Urothelium cell line (cell line): ENCODE results near the gene F13B.
"Not testable (repeated sequence)": the region's sequence is repeated elsewhere in the genome, so short reads cannot be mapped to it uniquely, and the experiment has no call there.

Source experiments
- DNase-seq: peaks from one replicate; pipeline ENCODE4 v3.0.0; 2011; ENCODE audit warnings: low spot score, mixed read lengths
- FAIRE-seq: peaks from 2 replicates; lab custom pipeline; 2011; peaks lifted over from hg19 to GRCh38; lab: Jason Lieb, UNC

F13B gene, protein sequence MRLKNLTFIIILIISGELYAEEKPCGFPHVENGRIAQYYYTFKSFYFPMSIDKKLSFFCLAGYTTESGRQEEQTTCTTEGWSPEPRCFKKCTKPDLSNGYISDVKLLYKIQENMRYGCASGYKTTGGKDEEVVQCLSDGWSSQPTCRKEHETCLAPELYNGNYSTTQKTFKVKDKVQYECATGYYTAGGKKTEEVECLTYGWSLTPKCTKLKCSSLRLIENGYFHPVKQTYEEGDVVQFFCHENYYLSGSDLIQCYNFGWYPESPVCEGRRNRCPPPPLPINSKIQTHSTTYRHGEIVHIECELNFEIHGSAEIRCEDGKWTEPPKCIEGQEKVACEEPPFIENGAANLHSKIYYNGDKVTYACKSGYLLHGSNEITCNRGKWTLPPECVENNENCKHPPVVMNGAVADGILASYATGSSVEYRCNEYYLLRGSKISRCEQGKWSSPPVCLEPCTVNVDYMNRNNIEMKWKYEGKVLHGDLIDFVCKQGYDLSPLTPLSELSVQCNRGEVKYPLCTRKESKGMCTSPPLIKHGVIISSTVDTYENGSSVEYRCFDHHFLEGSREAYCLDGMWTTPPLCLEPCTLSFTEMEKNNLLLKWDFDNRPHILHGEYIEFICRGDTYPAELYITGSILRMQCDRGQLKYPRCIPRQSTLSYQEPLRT

DNA sequence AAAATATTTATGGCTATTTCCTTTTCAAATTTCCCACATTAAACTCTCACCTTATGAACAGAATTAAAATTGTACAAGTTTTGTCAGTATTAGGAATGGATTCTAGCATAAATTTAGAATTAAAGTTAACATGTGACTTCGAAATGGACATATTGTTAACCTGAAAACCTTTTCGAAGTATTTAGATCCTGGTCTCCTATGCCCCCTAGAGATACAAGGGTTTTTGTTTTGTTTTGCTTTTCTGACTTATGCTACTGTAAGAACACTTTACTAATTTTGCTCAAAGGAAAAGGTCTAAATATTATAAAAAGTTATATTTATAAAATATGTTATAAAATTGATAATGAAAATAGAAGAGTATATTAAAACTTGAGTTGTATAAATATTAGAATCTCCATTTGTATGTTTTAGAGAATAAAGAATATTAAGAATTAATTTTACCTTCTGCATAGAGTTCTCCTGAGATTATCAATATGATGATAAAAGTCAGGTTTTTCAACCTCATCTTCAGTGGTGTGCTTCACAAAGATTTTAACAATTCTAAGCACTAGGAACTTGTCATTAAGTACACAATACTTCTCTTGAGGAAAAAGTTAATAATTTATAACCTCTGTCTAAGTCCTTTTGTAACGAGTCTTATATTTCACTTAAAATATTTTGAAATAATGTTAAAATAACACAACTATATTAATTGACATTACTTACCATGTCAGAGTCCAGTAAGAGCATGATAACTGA is at the start of gene F13B:
F13B (minus strand) TSS at position 542 of the 738 bp plus-strand sequence; CDS start at position 505, 37 bp downstream.
- DNase-seq (no peak), FAIRE-seq (no peak)

DNA sequence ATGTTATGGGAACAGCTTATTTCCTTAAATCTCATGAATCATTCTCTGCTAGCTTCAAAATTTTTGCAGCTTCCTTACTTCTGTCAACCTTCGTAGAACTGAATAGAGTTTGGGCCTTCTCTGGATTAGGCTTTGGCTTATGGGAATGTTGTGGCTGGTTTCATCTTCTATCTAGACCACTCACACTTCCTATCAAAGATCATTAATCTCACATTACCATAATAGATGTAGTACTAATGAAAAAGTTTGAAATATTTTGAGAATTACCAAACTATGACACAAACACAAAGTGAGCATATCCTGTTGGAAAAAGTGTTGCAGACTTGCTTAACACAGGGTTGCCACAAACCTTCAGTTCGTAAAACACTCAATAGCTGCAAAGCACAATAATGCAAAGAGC is 49.1 kb upstream of the F13B start:
- FAIRE-seq = no peak

DNA sequence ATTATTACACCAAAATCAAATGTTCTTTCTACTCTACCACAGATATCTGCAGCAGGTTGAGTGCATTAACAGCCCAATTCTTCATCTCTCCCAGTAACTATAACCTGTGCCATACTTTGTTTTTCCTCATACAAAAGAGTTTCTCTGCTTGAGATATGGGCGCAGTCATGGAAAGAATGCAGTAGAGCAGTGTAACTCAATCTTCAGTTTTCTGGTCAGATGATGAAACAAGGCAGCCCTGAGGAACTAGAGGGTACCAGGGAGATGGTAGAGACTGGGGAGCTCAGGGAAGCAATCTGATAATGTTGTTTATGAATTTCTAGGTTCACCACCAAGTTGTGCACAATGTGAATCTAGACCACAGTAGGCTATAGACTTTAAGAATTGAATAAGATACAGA is 39.8 kb upstream of the F13B start:
- FAIRE-seq (no peak), DNase-seq (no peak)

More for the DNA sequence above, 49.1 kb upstream of the F13B start:
- DNase-seq = no peak

DNA sequence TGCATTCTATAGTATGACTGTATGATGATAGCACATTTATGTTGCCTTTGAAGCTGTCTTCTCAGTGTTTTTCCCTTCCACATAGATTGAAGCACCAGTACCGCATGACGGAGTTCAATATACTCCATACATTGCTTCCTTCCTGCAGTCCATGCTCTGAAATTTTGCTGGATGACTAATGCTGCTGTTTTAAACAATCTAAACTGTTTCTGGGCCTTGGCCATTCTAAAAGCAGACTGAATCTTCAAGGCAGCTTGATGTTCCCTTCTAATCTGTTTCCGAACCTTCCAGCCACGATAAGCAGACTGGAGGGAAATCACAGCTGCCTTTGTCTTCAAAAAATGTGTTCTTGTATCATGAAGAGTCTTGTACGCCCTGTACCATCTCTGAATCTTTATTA is 36.2 kb upstream of the F13B start:
- DNase-seq = no peak
- no peak for FAIRE-seq

DNA sequence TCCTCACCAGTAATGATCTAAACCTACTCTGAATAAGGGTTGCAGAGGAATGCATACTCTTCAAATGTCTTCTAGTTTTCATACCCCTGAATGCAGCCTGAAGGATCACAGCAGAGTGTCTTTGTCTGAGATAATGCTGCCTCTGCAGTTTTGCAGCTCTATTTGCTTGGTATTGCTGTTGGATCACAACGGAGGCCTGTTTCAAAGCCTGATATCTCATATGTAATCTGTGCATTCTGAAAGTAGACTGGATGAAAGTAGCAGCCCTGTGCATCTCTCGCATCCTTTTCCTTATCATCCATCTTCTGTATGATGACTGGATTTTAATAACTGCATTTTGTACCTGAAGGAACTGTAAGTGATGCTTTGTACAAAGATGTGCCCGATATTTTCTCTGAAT is 34.9 kb upstream of the F13B start:
- DNase-seq (no peak), FAIRE-seq (no peak)

DNA sequence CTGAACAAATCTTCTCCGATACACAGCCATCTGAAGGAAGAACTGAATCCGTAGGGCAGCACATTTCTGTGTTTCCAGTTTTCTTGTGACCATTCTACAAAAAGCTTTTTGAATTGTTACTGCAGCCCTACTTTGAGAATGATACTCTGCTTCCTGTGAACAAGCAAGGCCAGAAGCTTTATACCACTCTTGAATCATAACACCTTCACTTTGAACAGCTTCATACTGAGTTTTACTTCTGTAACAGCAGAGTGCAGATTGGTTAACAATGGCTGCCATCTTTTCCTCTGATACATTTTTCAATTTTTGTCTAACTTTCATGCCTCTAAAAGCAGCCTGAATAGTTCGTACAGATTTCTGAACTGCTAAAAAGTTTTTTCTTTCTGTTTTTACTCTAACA is 33.6 kb upstream of the F13B start:
- FAIRE-seq (no peak), DNase-seq (no peak)

DNA sequence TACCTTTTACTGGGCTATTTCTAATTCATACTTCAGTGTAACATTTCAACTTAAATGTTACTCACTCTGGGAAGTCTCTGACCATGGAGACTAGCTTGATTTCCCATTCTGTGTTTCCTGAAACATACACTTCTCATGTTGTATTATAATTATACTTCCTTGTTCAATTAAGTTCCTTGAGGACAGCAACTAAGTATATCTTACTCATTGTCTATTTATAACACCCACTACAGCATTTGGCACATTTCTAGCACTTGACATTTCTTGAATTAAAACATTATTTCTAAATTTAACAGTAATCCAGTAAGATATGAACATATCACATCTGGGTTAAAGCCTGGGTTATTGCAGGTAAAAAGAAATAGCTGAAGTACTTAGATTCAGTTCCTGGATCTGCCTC is 32.4 kb upstream of the F13B start:
- no peak for FAIRE-seq
- no peak for DNase-seq

DNA sequence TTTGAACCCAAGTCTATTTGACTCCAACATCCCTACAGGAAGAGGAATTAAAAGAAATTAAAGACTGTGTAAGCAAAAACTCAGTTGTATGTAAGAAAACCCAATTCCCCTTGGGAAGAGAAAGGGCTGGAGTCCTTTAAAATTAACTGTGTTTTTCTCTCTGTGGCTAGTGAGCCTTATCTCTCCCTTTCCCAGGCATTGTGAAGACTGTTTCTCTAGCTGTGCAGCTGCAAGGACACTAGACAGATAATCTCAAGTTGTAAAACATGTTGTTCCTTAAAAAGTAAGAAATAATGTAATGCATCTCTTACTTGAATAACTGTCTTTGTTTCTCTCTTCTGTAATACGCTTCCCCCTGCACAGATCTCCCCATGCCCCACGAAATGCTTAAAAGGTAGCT is 29.9 kb upstream of the F13B start:
- FAIRE-seq, DNase-seq: not testable (repeated sequence)

DNA sequence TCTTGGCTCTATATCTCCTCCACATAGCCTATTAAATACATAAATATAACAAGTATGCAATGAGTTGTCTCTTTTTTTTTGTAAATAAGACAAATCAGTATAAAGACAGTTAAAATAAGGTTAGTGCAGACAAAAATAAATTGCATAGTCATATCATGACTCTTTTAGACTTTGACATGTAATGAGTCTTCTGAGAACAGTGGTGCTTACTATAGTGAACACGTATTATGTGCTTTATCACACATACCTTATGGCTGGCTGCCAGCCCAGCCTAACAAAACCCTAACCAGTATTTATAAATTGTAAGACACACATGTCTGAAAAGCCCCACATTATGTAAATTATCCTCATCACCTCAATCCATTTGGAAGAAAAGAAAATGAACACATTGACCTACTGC is 29.1 kb upstream of the F13B start:
- FAIRE-seq (no peak), DNase-seq (no peak)

DNA sequence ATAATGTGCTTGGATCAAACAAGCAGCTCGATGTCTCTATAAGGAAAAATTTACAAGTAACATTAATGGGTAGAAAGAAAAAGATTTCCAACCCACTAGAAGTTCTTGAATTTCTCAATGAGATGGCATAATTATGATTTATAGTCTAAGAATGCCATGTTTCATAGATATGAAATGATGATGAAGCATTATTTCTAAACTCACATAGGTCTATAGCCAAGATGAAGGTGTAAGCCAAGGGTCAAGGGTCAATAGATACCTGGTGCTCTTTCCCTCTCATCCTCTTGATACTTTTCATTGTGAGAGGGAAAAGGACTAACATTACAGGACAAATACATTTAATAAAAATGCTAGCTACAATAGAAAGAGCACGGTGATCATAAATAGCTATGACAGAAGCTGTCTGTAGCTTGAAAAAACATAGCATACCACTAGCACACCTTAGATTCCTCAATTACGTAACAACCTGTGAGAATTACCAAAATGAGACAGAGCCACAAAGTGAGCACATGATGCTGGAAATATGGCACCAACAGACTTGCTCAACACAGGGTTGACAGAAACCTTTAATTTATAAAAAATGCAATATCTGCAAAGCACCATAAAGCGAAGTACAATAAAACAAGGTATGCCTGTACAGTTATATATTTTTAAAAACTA is 26.3 kb upstream of the F13B start:
- DNase-seq = no peak
- no peak for FAIRE-seq

DNA sequence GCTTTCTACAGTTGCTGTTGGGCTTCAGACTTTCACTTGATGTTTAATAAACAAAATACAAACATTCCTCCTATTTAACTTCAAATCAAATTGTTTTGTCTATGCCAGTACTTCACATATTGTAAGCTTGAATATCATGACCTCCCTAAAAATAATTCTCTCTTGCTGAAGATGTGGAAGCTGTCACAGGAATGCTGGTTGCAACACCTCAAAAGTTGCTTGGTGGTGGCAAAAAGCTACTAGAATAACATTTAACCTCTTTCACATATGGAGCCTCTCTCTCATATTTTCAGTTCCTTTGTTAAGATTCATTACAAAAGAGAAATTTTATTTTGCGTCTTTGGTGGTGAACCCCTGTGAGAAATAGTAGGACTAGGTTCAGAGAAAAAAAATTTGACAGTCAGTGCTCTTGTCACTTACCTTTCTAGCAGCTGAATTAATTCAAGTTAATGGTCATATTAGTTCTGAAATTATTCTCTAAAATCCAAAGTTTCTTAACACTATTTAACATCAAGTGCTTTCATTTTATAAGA is 25.5 kb upstream of the F13B start:
- DNase-seq (no peak), FAIRE-seq (no peak)

DNA sequence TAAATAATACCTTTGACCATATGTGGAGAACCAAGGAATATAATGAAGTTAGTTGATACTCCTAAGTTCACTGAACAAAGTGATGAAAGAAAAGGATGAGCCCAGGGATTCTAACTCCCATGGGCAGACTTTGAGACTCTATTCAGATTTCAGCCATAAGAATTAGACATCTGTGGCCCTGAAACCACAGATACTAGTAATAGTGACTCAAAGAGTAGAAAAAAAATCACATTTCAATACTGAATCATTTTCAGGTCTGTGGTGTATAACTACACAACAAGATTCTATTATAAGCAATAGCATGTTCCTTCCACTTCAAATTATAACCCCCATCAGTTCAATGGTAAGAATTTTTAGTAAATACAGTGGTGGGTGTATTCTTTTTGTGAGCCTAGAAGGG is 16.4 kb upstream of the F13B start:
- FAIRE-seq (no peak), DNase-seq (no peak)

DNA sequence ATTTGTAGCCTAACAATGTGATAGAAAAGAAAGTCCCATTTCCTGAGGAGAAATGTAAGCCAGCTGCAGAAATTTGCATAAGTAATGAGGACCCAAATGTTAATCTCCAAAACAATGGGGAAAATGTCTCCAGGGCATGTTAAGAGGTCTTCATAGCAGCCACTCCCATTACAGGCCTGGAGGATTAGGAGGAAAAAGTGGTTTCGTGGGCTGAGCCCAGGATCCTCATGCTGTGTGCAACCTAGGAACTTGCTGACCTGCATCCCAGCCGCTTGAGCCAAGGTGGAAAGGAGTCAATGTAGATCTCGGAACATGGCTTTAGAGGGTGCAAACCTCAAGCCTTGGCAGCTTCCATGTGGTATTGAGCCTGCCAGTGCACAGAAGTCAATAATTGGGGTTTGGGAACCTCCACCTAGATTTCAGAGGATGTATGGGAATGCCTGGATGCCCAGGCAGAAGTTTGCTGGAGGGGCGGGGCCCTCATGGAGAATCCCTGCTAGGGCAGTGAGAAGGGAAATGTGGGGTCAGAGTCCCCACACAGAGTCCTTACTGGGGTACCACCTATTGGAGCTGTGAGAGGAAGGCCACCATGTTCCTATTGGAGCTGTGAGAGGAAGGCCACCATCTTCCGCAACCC is 14.2 kb upstream of the F13B start:
- DNase-seq = no peak
- FAIRE-seq = no peak

DNA sequence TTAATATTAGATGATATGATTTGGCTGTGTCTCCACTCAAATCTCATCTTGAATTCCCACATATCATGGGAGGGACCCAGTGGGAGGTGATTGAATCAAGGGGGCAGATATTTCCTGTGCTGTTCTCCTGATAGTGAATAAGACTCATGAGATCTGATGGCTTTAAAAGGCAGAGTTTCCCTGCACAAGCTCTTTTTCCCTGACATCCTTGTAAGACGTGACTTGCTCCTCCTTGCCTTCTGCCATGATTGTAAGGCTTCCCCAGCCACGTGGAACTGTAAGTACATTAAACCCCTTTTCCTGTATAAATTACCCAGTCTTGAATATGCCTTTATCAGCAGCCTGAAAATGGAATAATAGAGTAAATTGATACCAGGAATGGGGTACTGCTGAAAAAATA is 13.3 kb upstream of the F13B start:
- FAIRE-seq (no peak), DNase-seq (no peak)

DNA sequence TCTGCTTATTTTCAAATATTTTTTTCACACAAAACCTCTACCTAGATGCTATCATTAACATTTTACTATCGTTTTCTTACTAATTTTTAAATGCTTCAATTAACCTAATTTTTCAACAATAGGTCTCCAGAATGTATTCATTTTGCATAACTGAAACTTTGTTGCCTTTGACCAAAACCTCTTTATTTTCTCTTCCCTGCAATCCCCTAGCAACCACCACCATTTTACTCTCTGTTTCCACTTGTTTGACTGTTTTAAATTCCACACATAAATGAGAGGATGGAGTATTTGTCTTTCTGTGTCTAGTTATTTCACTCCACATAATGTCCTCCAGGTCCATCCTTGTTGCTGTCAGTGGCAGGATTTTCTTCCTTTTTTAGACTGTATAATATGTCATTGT is 9.5 kb upstream of the F13B start:
- FAIRE-seq (no peak), DNase-seq (no peak)

DNA sequence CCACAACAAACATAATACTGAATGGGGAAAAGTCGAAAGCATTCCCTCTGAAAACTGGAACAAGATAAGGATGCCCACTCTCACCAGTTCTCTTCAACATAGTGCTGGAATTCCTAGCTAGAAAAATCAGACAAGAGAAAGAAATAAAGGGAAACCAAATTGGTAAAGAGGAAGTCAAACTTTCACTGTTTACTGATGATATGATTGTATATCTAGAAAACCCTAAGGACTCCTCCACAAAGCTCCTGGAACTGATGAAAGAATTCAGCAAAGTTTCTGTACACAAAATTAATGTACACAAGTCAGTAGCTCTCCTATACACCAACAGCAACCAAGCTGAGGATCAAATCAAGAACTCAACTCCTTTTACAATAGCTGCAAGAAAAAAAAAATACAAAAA is 6.9 kb upstream of the F13B start:
- DNase-seq (no peak), FAIRE-seq (no peak)

DNA sequence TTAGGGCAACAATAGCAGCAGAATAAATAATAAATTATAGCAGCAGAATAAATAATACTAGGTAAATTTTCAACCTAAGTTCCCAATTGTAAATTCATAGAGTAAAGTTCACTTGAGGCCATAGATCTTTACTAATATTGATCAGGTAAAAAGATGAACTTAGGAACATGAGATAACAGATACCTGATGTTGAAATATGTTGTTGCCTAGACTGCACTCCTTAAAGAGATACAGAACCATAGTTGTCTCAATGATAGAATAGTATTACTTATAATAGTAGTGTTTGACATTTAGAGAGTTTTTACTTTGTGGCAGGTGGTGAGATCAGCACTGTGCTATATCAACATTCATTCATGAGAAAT is 378 bp upstream of the F13B start:
- FAIRE-seq (no peak), DNase-seq (no peak)

DNA sequence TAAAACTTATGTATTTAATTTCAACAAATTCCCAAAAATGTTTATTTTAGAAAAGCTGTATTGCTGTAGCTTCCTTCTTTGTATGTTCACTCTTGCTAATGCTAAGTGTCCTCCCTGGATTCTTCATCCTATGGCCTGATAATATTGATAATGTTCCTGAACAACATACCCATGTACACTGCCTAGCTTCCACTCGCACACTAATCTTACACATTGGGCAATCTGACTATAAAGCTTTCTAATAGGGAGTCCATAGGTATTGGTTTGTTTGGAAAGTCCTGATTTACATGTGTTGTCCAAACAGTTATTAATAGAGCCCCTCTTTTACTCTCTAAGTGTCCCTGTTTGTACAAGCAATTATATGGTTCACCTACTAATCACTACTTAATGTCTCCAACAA is 783 bp downstream of the F13B start:
- FAIRE-seq = no peak
- DNase-seq = no peak

DNA sequence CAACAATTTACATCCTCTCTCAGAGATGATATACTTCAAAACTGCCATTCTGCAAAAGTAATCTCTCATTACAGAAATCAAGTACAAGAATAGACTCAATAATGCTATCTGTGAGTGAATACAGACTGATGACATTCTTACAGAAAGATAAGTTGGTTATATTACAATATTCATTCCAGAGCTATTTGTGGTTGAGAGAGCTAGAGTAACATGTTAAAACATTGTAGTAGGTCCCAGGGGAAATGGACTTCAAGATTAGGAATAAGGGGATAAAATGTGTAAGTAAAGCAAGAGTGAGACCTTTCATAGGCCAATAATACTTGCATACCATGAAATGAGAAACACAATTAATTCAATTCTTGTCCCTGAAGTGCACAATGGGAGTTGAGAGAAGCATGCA is 1.5 kb downstream of the F13B start:
- no peak for FAIRE-seq
- no peak for DNase-seq

DNA sequence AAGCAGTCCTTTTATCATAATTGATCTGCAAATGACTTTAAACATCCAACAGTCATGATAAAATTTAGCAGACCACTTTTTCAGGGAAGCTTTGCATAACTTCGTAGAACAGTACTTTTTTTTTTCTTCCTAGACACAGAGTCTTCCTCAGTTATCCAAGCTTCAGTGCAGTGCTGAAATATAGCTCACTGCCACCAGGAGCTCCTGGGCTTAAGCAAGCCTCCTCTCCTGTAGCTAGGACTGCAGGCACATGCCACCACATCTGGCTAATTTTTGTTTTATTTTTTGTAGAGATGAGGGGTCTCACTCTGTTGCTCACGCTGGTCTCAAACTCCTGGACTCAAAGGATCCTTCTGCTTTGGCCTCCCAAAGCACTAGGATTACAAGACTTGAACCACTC is 3.8 kb downstream of the F13B start:
- FAIRE-seq (no peak), DNase-seq (no peak)

DNA sequence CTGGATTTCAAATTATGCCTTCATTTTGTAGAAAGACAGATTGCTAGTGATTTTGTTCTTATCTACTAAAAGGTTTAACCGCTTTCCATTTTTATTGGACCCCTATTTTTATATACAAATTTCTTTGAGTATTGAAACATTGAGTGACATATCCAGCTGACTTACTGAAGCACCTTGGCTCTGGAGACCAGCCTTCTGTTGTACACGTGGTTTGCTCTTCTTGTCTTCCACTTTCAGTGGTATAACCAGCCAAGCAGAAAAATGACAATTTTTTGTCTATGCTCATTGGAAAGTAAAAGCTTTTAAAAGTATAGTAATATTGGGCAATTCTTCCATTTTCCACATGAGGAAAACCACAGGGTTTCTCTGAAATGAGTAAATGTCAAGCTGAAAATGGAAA is 4.4 kb downstream of the F13B start:
- no peak for FAIRE-seq
- no peak for DNase-seq
